HCT116 (cell line): ENCODE data around the gene IGSF21. TPM values are rescaled to one million over a fixed set of nuclear protein-coding genes. Genes with fewer than 3 reads are reported as not detected.

ENCODE experiments used
- ATAC-seq: fragments of 200-7000 bp; cut with Tn5 transposase; 2 replicates; pipeline ENCODE4 v1.9.1; 2020; ENCODE audit warnings: mild to moderate bottlenecking, moderate library complexity
- BruUV-seq: library from RNA; stranded (reverse); fragments of 400-500 nt; replicated peaks from 2 replicates; lab custom pipeline; 2021; lab: Mats Ljungman, UMichigan
- CTCF ChIA-PET: fragments of 300-600 bp; sonication (Branson Sonifier 250); formaldehyde crosslinking; loops from one replicate; lab custom pipeline; 2021; ENCODE audit warnings: antibody characterized with exemption; lab: Charles Lee
- POLR2A ChIA-PET: fragments of 300-600, 350-600 bp; sonication (Branson Sonifier 250); formaldehyde crosslinking; loops from one replicate; lab custom pipeline; 2021; ENCODE audit warnings: antibody characterized with exemption; lab: Charles Lee
- RAD21 ChIA-PET, 2 experiments: fragments of 300-600 bp; sonication (Branson Sonifier 250); formaldehyde crosslinking; loops; one replicate each; lab custom pipeline; 2023; ENCODE audit warnings: low total read pairs in 2 of 2; ENCODE audit not compliant: uncharacterized antibody in 2 of 2, unreplicated experiment in 2 of 2, low non-redundant PET in 1 of 2; lab: Charles Lee
- DNase-seq: peaks from one replicate; pipeline ENCODE4 v3.0.0-alpha.2; 2010; ENCODE audit warnings: low read depth, low spot score
- H2AFZ ChIP-seq: fragments of 200-600 bp; shearing (Covaris generic), sonication (generic); 2 replicates; pipeline ENCODE4 v1.6.1; 2017; ENCODE audit warnings: low read depth, mixed run types, mixed read lengths, antibody characterized with exemption, low read length; ENCODE audit not compliant: poor library complexity, severe bottlenecking
- H3K27ac ChIP-seq: 2 replicates; pipeline ENCODE4 v1.5.1; 2012; ENCODE audit warnings: low read depth, low read length
- H3K27me3 ChIP-seq: fragments of 200-600 bp; sonication (generic); 2 replicates; pipeline ENCODE4 v1.6.1; 2016; ENCODE audit warnings: mixed run types, low read length, mixed read lengths; ENCODE audit not compliant: insufficient read depth
- H3K36me3 ChIP-seq, 2 experiments: fragments of 200-500 bp in 1 of 2; fragments of 200-600 bp in 1 of 2; sonication (Bioruptor generic) in 1 of 2; sonication (generic) in 1 of 2; 2 replicates each; pipeline versions ENCODE4 v1.5.1 to v1.6.1; 2014 to 2016; ENCODE audit warnings: low read length in 2 of 2, inconsistent platforms in 1 of 2, mixed read lengths in 1 of 2, mixed run types in 1 of 2; ENCODE audit not compliant: insufficient read depth in 2 of 2, control insufficient read depth in 1 of 2
- H3K4me1 ChIP-seq, 2 experiments: fragments of 200-600 bp in 1 of 2; sonication (generic) in 1 of 2; 2 replicates each; pipeline versions ENCODE4 v1.5.1 to v1.6.1; 2012 to 2017; ENCODE audit warnings: low read length in 2 of 2, inconsistent platforms in 1 of 2, mild to moderate bottlenecking in 1 of 2, mixed read lengths in 1 of 2, mixed run types in 1 of 2, moderate library complexity in 1 of 2; ENCODE audit not compliant: insufficient read depth in 2 of 2, control insufficient read depth in 1 of 2
- H3K4me2 ChIP-seq: fragments of 200-600 bp; sonication (generic); 2 replicates; pipeline ENCODE4 v1.6.1; 2017; ENCODE audit warnings: mixed run types, low read length, mixed read lengths
- H3K4me3 ChIP-seq, 2 experiments: fragments of 200-600 bp in 1 of 2; sonication (generic) in 1 of 2; replicated peaks in 1 of 2; 2 replicates each; pipeline ENCODE4 v1.5.1; 2011 to 2016; ENCODE audit warnings: low read length in 2 of 2, control low read depth in 1 of 2, low read depth in 1 of 2, mild to moderate bottlenecking in 1 of 2, mixed read lengths in 1 of 2, mixed run types in 1 of 2
- H3K79me2 ChIP-seq: fragments of 200-600 bp; sonication (generic); 2 replicates; pipeline ENCODE4 v1.6.1; 2017; ENCODE audit warnings: mild to moderate bottlenecking, mixed run types, low read length, moderate library complexity, mixed read lengths; ENCODE audit not compliant: insufficient read depth
- H3K9ac ChIP-seq: fragments of 200-600 bp; sonication (generic); 2 replicates; pipeline ENCODE4 v1.6.1; 2016; ENCODE audit warnings: low read length, mixed read lengths
- H3K9me2 ChIP-seq: fragments of 200-600 bp; sonication (generic), shearing (Covaris generic); 2 replicates; pipeline ENCODE4 v1.6.1; 2017; ENCODE audit warnings: mixed run types, mild to moderate bottlenecking, moderate library complexity; ENCODE audit not compliant: insufficient read depth
- H3K9me3 ChIP-seq, 2 experiments: fragments of 200-500 bp in 1 of 2; fragments of 200-600 bp in 1 of 2; sonication (Bioruptor generic) in 1 of 2; sonication (generic) in 1 of 2; 2 replicates each; pipeline ENCODE4 v1.6.1; 2014 to 2017; ENCODE audit warnings: low read length in 2 of 2, mixed read lengths in 2 of 2, inconsistent platforms in 1 of 2, low read depth in 1 of 2, mild to moderate bottlenecking in 1 of 2, mixed run types in 1 of 2, moderate library complexity in 1 of 2; ENCODE audit not compliant: control insufficient read depth in 1 of 2, insufficient read depth in 1 of 2
- H4K20me1 ChIP-seq: fragments of 200-600 bp; sonication (generic), shearing (Covaris generic); 2 replicates; pipeline ENCODE4 v1.6.1; 2017; ENCODE audit warnings: mixed run types, mild to moderate bottlenecking, moderate library complexity; ENCODE audit not compliant: insufficient read depth
- CEBPB ChIP-seq: IDR thresholded peaks from 2 replicates; pipeline ENCODE4 v1.6.1; 2012; ENCODE audit warnings: low read depth
- EZH2 ChIP-seq: fragments of 200-600 bp; sonication (generic); IDR thresholded peaks from 2 replicates; pipeline ENCODE4 v1.6.1; 2017; ENCODE audit warnings: antibody characterized with exemption, mixed run types
- EZH2phosphoT487 ChIP-seq: fragments of 200-600 bp; IDR thresholded peaks from 2 replicates; pipeline ENCODE4 v1.6.1; 2018; ENCODE audit warnings: antibody characterized with exemption, borderline replicate concordance
- JUND ChIP-seq: IDR thresholded peaks from 2 replicates; pipeline ENCODE4 v1.6.1; 2012
- RAD21 ChIP-seq: IDR thresholded peaks from 2 replicates; pipeline ENCODE4 v1.6.1; 2012; ENCODE audit warnings: low read depth, mild to moderate bottlenecking
- SP1 ChIP-seq: IDR thresholded peaks from 2 replicates; pipeline ENCODE4 v1.6.1; 2012; ENCODE audit warnings: low read depth
- TCF7L2 ChIP-seq: IDR thresholded peaks from 2 replicates; pipeline ENCODE4 v1.7.0; 2011; ENCODE audit warnings: borderline replicate concordance, inconsistent platforms; ENCODE audit not compliant: insufficient read depth, insufficient read length; ENCODE audit errors: extremely low read depth
- ZFX ChIP-seq: fragments of 450-650 bp; IDR thresholded peaks from 2 replicates; pipeline ENCODE4 v1.6.1; 2017
- intact Hi-C: fragments of 100-400 bp; cut with micrococcal nuclease; formaldehyde crosslinking; loops from 2 replicates; pipeline ENCODE4 v1.10.0; 2022
- total RNA-seq: library from RNA; stranded (reverse); gene quantifications from one replicate; pipeline ENCODE4 v1.2.1, GENCODE V29; 2021; ENCODE audit not compliant: unreplicated experiment
- TF ChIP-seq, protein P1 (sequence below): IDR thresholded peaks from 2 replicates; pipeline ENCODE4 v1.6.1; 2012; ENCODE audit warnings: low read depth
- TF ChIP-seq, protein P2 (sequence below): IDR thresholded peaks from 2 replicates; pipeline ENCODE4 v1.6.1; 2012
- TF ChIP-seq, protein P3 (sequence below): IDR thresholded peaks from 2 replicates; pipeline ENCODE4 v1.6.1; 2012

The IGSF21 gene
- total RNA-seq, 1 experiment from 2014 or later: not detected

DNA sequence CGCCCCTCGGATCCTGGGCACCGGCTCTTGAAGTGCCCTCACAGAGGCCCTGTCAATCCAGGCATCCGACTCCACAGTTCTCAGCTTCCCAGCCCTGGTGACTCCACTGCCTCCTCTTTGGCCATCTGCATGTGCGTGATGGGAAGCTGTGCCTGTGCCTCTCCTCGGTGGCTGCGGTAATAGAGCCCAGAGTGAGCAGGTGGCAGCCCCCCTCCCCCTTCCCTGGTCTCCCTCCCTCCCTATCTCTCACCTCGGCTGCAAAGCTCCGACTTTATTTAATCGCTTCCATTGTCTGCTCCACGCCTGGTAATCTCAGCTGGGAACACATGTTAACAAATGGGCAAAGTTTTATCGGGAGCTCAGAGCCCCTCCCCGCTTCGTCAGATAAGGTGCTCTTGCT is 91.9 kb downstream of the IGSF21 start:
- Histone ChIP-seq H3K4me1 (no peaks in the 10 kb centered on the region), H2AFZ (no peak overlapping the region)
- CTCF ChIA-PET: interaction anchor here (2.0 kb wide), 1 partner anchor 215 kb away, joined by 5 read pairs; no protein-coding TSS in a partner anchor
- no TSS peak for BruUV-seq
- TF ChIP-seq EZH2 (no peak), TCF7L2 (no peak), EZH2phosphoT487 (no peak), CEBPB (no peak), ZFX (no peak), SP1 (no peak), JUND (no peak), RAD21 (no peak)
- TF ChIP-seq, protein P1, sequence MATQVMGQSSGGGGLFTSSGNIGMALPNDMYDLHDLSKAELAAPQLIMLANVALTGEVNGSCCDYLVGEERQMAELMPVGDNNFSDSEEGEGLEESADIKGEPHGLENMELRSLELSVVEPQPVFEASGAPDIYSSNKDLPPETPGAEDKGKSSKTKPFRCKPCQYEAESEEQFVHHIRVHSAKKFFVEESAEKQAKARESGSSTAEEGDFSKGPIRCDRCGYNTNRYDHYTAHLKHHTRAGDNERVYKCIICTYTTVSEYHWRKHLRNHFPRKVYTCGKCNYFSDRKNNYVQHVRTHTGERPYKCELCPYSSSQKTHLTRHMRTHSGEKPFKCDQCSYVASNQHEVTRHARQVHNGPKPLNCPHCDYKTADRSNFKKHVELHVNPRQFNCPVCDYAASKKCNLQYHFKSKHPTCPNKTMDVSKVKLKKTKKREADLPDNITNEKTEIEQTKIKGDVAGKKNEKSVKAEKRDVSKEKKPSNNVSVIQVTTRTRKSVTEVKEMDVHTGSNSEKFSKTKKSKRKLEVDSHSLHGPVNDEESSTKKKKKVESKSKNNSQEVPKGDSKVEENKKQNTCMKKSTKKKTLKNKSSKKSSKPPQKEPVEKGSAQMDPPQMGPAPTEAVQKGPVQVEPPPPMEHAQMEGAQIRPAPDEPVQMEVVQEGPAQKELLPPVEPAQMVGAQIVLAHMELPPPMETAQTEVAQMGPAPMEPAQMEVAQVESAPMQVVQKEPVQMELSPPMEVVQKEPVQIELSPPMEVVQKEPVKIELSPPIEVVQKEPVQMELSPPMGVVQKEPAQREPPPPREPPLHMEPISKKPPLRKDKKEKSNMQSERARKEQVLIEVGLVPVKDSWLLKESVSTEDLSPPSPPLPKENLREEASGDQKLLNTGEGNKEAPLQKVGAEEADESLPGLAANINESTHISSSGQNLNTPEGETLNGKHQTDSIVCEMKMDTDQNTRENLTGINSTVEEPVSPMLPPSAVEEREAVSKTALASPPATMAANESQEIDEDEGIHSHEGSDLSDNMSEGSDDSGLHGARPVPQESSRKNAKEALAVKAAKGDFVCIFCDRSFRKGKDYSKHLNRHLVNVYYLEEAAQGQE: no peak
- TF ChIP-seq, protein P2, sequence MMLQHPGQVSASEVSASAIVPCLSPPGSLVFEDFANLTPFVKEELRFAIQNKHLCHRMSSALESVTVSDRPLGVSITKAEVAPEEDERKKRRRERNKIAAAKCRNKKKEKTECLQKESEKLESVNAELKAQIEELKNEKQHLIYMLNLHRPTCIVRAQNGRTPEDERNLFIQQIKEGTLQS: no peak
- TF ChIP-seq, protein P3, sequence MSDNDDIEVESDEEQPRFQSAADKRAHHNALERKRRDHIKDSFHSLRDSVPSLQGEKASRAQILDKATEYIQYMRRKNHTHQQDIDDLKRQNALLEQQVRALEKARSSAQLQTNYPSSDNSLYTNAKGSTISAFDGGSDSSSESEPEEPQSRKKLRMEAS: no peak
- TF ChIP-seq, all 23 proteins: peak for 0
- intact Hi-C loops: loop anchor here (5.0 kb wide), 2 partner anchors 217 to 277 kb away; no protein-coding TSS in a partner anchor
- H3K4me2 ChIP-seq: no peak overlapping the region
- no peaks in the 10 kb centered on the region for H4K20me1 ChIP-seq
- H3K27ac ChIP-seq: no peak overlapping the region
- DNase-seq (no peak), ATAC-seq (no peak)
- H3K9me2 ChIP-seq: no peaks in the 10 kb centered on the region
- no peak overlapping the region for H3K4me3 ChIP-seq
- no peaks in the 10 kb centered on the region for H3K79me2 ChIP-seq
- no peaks in the 10 kb centered on the region for H3K9me3 ChIP-seq
- POLR2A ChIA-PET: no interaction called here
- RAD21 ChIA-PET: interaction anchor here in 1 of 2 experiments (0.6 kb wide), 1 partner anchor 99 kb away, joined by 3 read pairs; no protein-coding TSS in a partner anchor
- H3K9ac ChIP-seq: no peak overlapping the region
- H3K36me3 ChIP-seq: no peaks in the 10 kb centered on the region
- peaks cover 95% of the 10 kb centered on the region for H3K27me3 ChIP-seq
